Measurements from ENCODE around the gene RPTN.

RPTN gene

GRCh38 chr1:152110860-152111514 is 48.0 kb downstream of the RPTN start:
- DNase-seq = peak; percentile 28

- peak; percentile 67 for DNase-seq
These were observed 48.6 kb downstream of the RPTN start for GRCh38 chr1:152110365-152110859.

- DNase-seq = no peak
These were observed 49.1 kb downstream of the RPTN start for GRCh38 chr1:152109998-152110294.

DNA sequence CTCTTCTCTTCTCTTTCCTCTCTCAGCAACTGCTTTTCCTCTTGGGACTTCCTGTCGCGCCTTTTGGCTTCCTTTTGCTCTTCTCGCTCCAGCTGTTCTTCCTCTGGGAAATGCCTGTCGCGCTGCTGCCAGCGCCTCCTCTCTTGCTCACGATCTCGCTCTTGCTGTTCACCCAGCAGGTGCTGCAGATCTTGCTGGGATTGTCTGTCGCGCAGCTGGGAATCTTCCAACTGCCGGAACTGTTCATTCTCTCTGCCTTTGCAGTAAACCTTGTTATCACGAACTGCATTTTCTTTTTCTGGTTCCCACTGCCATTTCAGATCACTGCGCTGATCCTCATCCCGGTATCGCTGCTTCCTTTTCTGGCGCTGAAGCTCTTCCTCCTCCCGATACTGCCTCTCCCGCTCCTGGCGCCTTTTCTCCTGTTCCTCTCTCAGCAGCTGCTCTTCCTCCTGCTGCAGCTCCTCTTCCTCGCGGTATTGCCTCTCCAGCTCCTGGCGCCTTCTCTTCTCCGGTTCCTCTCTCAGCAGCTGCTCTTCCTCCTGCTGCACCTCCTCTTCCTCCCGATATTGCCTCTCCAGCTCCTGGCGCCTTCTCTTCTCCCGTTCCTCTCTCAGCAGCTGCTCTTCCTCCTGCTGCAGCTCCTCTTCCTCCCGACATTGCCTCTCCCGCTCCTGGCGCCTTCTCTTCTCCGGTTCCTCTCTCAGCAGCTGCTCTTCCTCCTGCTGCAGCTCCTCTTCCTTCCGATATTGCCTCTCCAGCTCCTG is 49.6 kb downstream of the RPTN start:
- DNase-seq = peak; percentile 17

DNA sequence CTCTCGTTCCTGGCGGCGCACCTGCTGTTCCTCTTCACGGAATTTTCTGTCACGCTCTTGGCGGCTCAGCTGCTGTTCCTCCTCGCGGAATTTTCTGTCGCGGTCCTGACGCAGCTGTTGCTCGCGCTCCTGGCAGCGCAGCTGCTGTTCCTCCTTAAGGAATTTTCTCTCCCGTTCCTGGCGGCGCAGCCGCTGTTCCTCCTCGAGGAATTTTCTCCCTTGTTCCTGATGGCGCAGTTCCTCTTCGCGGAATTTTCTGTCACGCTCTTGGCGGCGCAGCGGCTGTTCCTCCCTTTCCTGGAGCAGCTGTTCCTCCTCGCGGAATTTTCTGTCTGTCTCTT is 50.2 kb downstream of the RPTN start:
- no peak for DNase-seq

GRCh38 chr1:152107984-152108881 is 50.8 kb downstream of the RPTN start:
- peak; percentile 80 for DNase-seq

- DNase-seq = no peak
These were observed 51.7 kb downstream of the RPTN start for GRCh38 chr1:152107031-152107983.

DNA sequence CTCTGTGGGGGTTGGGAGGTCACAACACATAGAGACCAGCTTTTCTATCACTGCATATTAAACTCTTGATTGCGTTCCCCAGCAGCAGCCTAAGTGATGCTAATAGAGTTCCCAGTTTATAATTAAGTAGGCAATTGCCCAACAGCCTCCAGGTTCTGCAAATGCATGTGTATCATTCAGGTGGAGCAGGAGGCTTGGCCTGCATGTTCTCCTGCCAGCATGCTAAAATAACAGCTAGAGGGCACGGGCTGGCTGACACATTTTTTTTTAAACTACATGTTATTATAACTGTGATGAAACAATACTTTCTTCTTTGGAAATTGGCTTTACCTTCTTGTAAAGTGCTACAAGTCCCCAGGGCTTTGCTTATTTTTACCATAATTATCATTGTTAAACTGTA is 54.2 kb downstream of the RPTN start:
- DNase-seq = no peak
